ENCODE data around the gene KIF5A. TPM values are rescaled to one million over a fixed set of nuclear protein-coding genes. Genes with fewer than 3 reads are reported as not detected.
A peak's percentile ranks its signal among the peaks of the same experiment; 100 is the strongest.
"Not testable (repeated sequence)": the region's sequence is repeated elsewhere in the genome, so short reads cannot be mapped to it uniquely, and the experiment has no call there.

Gene KIF5A
- total RNA-seq = 1 to 10 TPM in 1 of 2 donors, under 1 TPM in 1; 0.81 to 2.7 TPM

DNA sequence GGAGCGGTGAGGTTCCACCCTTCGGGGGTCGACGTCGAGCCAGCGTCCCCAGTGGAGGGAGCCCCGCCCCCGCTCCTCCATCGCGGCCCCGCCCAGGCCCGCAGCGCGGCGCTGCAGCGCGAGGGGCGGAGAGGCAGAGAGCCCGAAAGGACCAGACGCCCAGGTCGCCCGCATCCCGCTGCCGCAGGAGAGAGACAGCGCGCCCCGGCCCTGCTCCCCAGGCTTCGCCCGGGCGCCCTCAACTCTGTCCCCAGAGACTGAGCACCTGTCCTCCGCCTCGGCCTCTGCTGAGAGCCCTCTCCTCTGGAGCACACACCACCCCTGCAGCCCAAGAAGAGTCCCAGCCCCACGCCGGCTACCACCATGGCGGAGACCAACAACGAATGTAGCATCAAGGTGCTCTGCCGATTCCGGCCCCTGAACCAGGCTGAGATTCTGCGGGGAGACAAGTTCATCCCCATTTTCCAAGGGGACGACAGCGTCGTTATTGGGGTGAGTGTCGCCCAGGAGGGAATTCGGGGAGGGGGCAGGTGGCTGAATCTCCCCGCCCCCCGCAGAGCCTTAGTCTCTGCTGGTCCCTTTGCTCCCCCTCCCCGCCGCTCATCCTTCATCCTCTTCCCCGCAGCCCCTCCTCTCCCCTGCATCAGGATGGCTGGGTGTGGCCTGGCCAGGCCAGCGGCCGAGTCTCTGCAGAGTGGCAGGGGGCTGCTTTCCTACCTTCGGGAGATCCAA, at the start of gene KIF5A:
Gene KIF5A, plus strand, starts transcription at position 136 of the 732 bp plus-strand sequence. Its CDS starts 228 bp downstream, at position 364.
- no peak for ATAC-seq (ENCODE audit: insufficient number of reproducible peaks, low FRiP score, low read depth)

DNA sequence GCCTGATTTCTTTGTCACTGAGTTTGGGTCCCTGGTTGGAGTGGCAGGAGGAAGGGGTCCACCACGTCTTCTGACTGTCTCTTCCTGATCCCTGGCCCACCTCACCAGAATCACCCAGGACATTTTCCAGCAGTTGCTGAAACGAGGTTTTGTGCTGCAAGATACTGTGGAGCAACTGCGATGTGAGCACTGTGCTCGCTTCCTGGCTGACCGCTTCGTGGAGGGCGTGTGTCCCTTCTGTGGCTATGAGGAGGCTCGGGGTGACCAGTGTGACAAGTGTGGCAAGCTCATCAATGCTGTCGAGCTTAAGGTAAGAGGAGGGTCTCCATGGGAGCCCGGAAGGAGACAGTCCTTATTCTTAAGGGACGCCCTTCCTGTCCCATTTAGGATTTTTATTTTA, 49.6 kb upstream of the KIF5A start:
- ATAC-seq (ENCODE audit: insufficient number of reproducible peaks, low FRiP score, low read depth) (no peak), DNase-seq (ENCODE audit: low spot score) (no peak)
- H3K36me3 ChIP-seq = peaks cover 53% of the 10 kb centered on the region
- no peak overlapping the region for H3K27ac ChIP-seq
- H3K9me3 ChIP-seq = no peaks in the 10 kb centered on the region
- no peaks in the 10 kb centered on the region for H3K27me3 ChIP-seq (replicated peaks; ENCODE audit: insufficient read depth)
- no peaks in the 10 kb centered on the region for H3K4me1 ChIP-seq (ENCODE audit: control insufficient read depth in 1 of 2, low read depth in 2 of 2)
- TF ChIP-seq, protein P1, sequence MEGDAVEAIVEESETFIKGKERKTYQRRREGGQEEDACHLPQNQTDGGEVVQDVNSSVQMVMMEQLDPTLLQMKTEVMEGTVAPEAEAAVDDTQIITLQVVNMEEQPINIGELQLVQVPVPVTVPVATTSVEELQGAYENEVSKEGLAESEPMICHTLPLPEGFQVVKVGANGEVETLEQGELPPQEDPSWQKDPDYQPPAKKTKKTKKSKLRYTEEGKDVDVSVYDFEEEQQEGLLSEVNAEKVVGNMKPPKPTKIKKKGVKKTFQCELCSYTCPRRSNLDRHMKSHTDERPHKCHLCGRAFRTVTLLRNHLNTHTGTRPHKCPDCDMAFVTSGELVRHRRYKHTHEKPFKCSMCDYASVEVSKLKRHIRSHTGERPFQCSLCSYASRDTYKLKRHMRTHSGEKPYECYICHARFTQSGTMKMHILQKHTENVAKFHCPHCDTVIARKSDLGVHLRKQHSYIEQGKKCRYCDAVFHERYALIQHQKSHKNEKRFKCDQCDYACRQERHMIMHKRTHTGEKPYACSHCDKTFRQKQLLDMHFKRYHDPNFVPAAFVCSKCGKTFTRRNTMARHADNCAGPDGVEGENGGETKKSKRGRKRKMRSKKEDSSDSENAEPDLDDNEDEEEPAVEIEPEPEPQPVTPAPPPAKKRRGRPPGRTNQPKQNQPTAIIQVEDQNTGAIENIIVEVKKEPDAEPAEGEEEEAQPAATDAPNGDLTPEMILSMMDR (IDR thresholded peaks at IDR 0.05) = no peak
- no peak overlapping the region for H3K4me3 ChIP-seq

More for the DNA sequence above, at the start of gene KIF5A:
- H3K4me1 ChIP-seq (ENCODE audit: control insufficient read depth in 1 of 2, low read depth in 2 of 2) = peaks cover 9 to 29% of the 10 kb centered on the region in 2 donors
- TF ChIP-seq, protein P1 (IDR thresholded peaks at IDR 0.05) = no peak
- no peak within 1 kb of the TSS for H3K27ac ChIP-seq
- H3K4me3 ChIP-seq = peak within 1 kb of the TSS; percentile 81
- H3K36me3 ChIP-seq = no peaks in the 10 kb centered on the region
- H3K27me3 ChIP-seq (replicated peaks; ENCODE audit: insufficient read depth) = no peaks in the 10 kb centered on the region
- H3K9me3 ChIP-seq = no peaks in the 10 kb centered on the region
- DNase-seq (ENCODE audit: low spot score) = no peak

DNA sequence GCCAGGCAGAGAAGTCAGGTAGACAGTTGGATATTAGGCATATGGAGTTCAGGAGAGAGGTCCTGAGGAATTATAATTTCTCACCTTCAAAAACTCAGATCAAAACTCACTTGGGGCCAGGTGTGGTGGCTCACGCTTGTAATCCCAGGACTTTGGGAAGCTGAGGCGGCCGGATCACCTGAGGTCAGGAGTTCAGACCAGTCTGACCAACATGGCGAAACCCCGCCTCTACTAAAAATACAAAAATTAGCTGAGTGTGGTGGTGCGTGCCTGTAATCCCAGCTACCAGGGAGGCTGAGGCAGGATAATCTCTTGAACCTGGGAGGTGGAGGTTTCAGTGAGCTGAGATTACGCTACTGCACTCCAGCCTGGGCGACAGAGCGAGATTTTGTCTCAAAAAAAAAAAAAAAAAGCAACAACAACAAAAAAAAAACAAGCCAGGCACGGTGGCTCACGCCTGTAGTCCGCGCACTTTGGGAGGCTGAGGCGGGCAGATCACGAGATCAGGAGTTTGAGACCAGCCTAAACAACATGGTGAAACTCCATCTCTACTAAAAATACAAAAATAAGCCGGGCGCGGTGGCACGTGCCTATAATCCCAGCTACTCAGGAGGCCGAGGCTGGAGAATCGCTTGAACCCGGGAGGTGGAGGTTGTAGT, 47.4 kb upstream of the KIF5A start:
- ATAC-seq (ENCODE audit: insufficient number of reproducible peaks, low FRiP score, low read depth); H3K27ac ChIP-seq; DNase-seq (ENCODE audit: low spot score); H3K27me3 ChIP-seq (replicated peaks; ENCODE audit: insufficient read depth); H3K4me1 ChIP-seq (ENCODE audit: control insufficient read depth in 1 of 2, low read depth in 2 of 2); H3K4me3 ChIP-seq; H3K9me3 ChIP-seq: not testable (repeated sequence)
- peaks cover 43% of the 10 kb centered on the region for H3K36me3 ChIP-seq

DNA sequence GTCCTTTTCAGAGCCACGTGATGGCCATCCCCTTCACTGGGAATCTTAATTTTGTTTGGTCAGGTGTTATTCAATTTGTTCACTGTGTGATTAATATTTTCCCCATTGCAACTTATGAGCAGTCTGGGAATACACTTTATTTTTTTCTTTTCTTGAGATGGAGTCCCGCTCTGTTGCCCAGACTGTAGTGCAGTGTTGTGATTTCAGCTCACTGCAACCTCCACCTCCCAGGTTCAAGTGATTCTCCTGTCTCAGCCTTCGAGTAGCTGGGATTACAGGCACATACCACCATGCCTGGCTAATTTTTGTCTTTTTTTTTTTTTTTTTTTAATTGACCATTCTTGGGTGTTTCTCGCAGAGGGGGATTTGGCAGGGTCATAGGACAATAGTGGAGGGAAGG, 43.3 kb upstream of the KIF5A start:
- H3K4me1 ChIP-seq (ENCODE audit: control insufficient read depth in 1 of 2, low read depth in 2 of 2); H3K9me3 ChIP-seq; DNase-seq (ENCODE audit: low spot score); H3K4me3 ChIP-seq; H3K27me3 ChIP-seq (replicated peaks; ENCODE audit: insufficient read depth); H3K27ac ChIP-seq; ATAC-seq (ENCODE audit: insufficient number of reproducible peaks, low FRiP score, low read depth): not testable (repeated sequence)
- peaks cover 28% of the 10 kb centered on the region for H3K36me3 ChIP-seq

DNA sequence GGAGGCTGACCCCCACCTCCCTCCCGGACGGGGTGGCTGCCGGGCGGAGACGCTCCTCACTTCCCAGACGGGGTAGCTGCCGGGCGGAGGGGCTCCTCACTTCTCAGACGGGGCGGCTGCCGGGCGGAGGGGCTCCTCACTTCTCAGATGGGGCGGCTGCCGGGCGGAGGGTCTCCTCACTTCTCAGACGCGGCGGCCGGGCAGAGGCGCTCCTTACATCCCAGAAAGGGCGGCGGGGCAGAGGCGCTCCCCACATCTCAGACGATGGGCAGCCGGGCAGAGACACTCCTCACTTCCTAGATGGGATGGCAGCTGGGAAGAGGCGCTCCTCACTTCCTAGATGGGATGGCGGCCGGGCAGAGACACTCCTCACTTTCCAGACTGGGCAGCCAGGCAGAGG, 42.0 kb upstream of the KIF5A start:
- ATAC-seq (ENCODE audit: insufficient number of reproducible peaks, low FRiP score, low read depth); H3K27ac ChIP-seq; H3K4me3 ChIP-seq; H3K4me1 ChIP-seq (ENCODE audit: control insufficient read depth in 1 of 2, low read depth in 2 of 2); DNase-seq (ENCODE audit: low spot score); H3K9me3 ChIP-seq; H3K27me3 ChIP-seq (replicated peaks; ENCODE audit: insufficient read depth): not testable (repeated sequence)
- H3K36me3 ChIP-seq = peaks cover 34% of the 10 kb centered on the region

DNA sequence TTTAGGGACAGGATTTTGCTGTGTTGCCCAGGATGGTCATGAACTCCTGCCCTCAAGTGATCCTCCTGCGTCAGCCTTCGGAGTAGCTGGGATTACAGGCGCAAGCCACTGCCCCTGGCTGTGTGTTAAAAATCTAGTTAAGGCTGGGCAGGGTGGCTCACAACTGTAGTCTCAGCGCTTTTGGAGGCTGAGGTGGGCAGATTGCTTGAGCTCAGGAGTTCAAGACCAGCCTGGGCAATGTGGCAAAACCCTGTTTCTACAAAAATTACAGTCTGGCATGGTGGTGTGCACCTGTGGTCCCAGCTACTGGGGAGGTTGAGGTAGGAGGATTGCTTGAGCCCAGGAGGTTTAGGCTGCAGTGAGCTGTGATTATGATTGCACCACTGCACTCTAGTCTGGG, 38.7 kb upstream of the KIF5A start:
- Histone ChIP-seq H3K4me1 (ENCODE audit: control insufficient read depth in 1 of 2, low read depth in 2 of 2) (no peaks in the 10 kb centered on the region), H3K36me3 (peaks cover 52% of the 10 kb centered on the region), H3K9me3 (no peaks in the 10 kb centered on the region), H3K27me3 (replicated peaks; ENCODE audit: insufficient read depth) (no peaks in the 10 kb centered on the region), H3K4me3 (no peak overlapping the region), H3K27ac (no peak overlapping the region)
- TF ChIP-seq, protein P1 (IDR thresholded peaks at IDR 0.05) = no peak
- ATAC-seq (ENCODE audit: insufficient number of reproducible peaks, low FRiP score, low read depth) = no peak
- no peak for DNase-seq (ENCODE audit: low spot score)

All from thoracic aorta (tissue), 2 donors.